ENCODE results near the gene CD163.

CD163 gene

GRCh38 chr12:7493006-7493405 is 10.6 kb downstream of the CD163 start:
- H3K4me3 ChIP-seq (ENCODE audit: low read length), result no peak overlapping the region
- H3K27me3 ChIP-seq (ENCODE audit: insufficient read depth, low read length), result no peaks in the 10 kb centered on the region
- H3K36me3 ChIP-seq (ENCODE audit: insufficient read depth, low read length), result no peaks in the 10 kb centered on the region
- H2AFZ ChIP-seq (ENCODE audit: low read depth, low read length), result no peak overlapping the region
- H3K4me1 ChIP-seq (ENCODE audit: insufficient read depth, low read length), result no peaks in the 10 kb centered on the region
- no peaks in the 10 kb centered on the region for H3K9me3 ChIP-seq (ENCODE audit: low read length)

GRCh38 chr12:7486512-7486911 is 17.1 kb downstream of the CD163 start:
- Histone ChIP-seq H3K4me3 (ENCODE audit: low read length) (no peak overlapping the region), H3K27me3 (ENCODE audit: insufficient read depth, low read length) (no peaks in the 10 kb centered on the region), H3K36me3 (ENCODE audit: insufficient read depth, low read length) (no peaks in the 10 kb centered on the region), H3K4me1 (ENCODE audit: insufficient read depth, low read length) (no peaks in the 10 kb centered on the region), H2AFZ (ENCODE audit: low read depth, low read length) (no peak overlapping the region), H3K9me3 (ENCODE audit: low read length) (no peaks in the 10 kb centered on the region)

- Histone ChIP-seq H3K4me1 (ENCODE audit: insufficient read depth, low read length) (no peaks in the 10 kb centered on the region), H2AFZ (ENCODE audit: low read depth, low read length) (no peak overlapping the region), H3K36me3 (ENCODE audit: insufficient read depth, low read length) (no peaks in the 10 kb centered on the region)
Measured at GRCh38 chr12:7485095-7485494, 18.5 kb downstream of the CD163 start.

GRCh38 chr12:7483343-7483742 is 20.2 kb downstream of the CD163 start:
- H3K27me3 ChIP-seq (ENCODE audit: insufficient read depth, low read length), result no peaks in the 10 kb centered on the region
- H3K9me3 ChIP-seq (ENCODE audit: low read length), result no peaks in the 10 kb centered on the region
- no peaks in the 10 kb centered on the region for H3K4me1 ChIP-seq (ENCODE audit: insufficient read depth, low read length)
- no peaks in the 10 kb centered on the region for H3K36me3 ChIP-seq (ENCODE audit: insufficient read depth, low read length)
- H2AFZ ChIP-seq (ENCODE audit: low read depth, low read length), result no peak overlapping the region
- no peak overlapping the region for H3K4me3 ChIP-seq (ENCODE audit: low read length)

More at GRCh38 chr12:7485095-7485494, 18.5 kb downstream of the CD163 start:
- no peaks in the 10 kb centered on the region for H3K27me3 ChIP-seq (ENCODE audit: insufficient read depth, low read length)
- H3K4me3 ChIP-seq (ENCODE audit: low read length), result no peak overlapping the region
- H3K9me3 ChIP-seq (ENCODE audit: low read length), result no peaks in the 10 kb centered on the region

GRCh38 chr12:7479771-7480170 is 23.8 kb downstream of the CD163 start:
- Histone ChIP-seq H3K9me3 (ENCODE audit: low read length) (no peaks in the 10 kb centered on the region), H3K27me3 (ENCODE audit: insufficient read depth, low read length) (no peaks in the 10 kb centered on the region), H2AFZ (ENCODE audit: low read depth, low read length) (no peak overlapping the region), H3K4me1 (ENCODE audit: insufficient read depth, low read length) (no peaks in the 10 kb centered on the region), H3K36me3 (ENCODE audit: insufficient read depth, low read length) (no peaks in the 10 kb centered on the region), H3K4me3 (ENCODE audit: low read length) (no peak overlapping the region)

- Histone ChIP-seq H3K4me1 (ENCODE audit: insufficient read depth, low read length) (no peaks in the 10 kb centered on the region), H3K9me3 (ENCODE audit: low read length) (no peaks in the 10 kb centered on the region), H3K4me3 (ENCODE audit: low read length) (no peak overlapping the region), H2AFZ (ENCODE audit: low read depth, low read length) (no peak overlapping the region), H3K36me3 (ENCODE audit: insufficient read depth, low read length) (no peaks in the 10 kb centered on the region), H3K27me3 (ENCODE audit: insufficient read depth, low read length) (no peaks in the 10 kb centered on the region)
Measured at GRCh38 chr12:7472060-7472459, 31.5 kb downstream of the CD163 start.

- Histone ChIP-seq H3K4me3 (ENCODE audit: low read length) (no peak overlapping the region), H2AFZ (ENCODE audit: low read depth, low read length) (no peak overlapping the region), H3K9me3 (ENCODE audit: low read length) (no peaks in the 10 kb centered on the region), H3K27me3 (ENCODE audit: insufficient read depth, low read length) (no peaks in the 10 kb centered on the region), H3K4me1 (ENCODE audit: insufficient read depth, low read length) (no peaks in the 10 kb centered on the region), H3K36me3 (ENCODE audit: insufficient read depth, low read length) (no peaks in the 10 kb centered on the region)
Measured at GRCh38 chr12:7460375-7461259, 43.0 kb downstream of the CD163 start.

- H3K4me1 ChIP-seq (ENCODE audit: insufficient read depth, low read length), result no peaks in the 10 kb centered on the region
- H3K9me3 ChIP-seq (ENCODE audit: low read length), result no peaks in the 10 kb centered on the region
- H2AFZ ChIP-seq (ENCODE audit: low read depth, low read length), result no peak overlapping the region
- no peaks in the 10 kb centered on the region for H3K36me3 ChIP-seq (ENCODE audit: insufficient read depth, low read length)
- no peaks in the 10 kb centered on the region for H3K27me3 ChIP-seq (ENCODE audit: insufficient read depth, low read length)
- H3K4me3 ChIP-seq (ENCODE audit: low read length), result no peak overlapping the region
Measured at GRCh38 chr12:7459973-7460372, 43.6 kb downstream of the CD163 start.

- no peak overlapping the region for H3K4me3 ChIP-seq (ENCODE audit: low read length)
- no peaks in the 10 kb centered on the region for H3K9me3 ChIP-seq (ENCODE audit: low read length)
- no peaks in the 10 kb centered on the region for H3K36me3 ChIP-seq (ENCODE audit: insufficient read depth, low read length)
- no peaks in the 10 kb centered on the region for H3K27me3 ChIP-seq (ENCODE audit: insufficient read depth, low read length)
- H2AFZ ChIP-seq (ENCODE audit: low read depth, low read length), result no peak overlapping the region
- no peaks in the 10 kb centered on the region for H3K4me1 ChIP-seq (ENCODE audit: insufficient read depth, low read length)
Measured at GRCh38 chr12:7451756-7452155, 51.8 kb downstream of the CD163 start.

GRCh38 chr12:7450667-7451066 is 52.9 kb downstream of the CD163 start:
- Histone ChIP-seq H2AFZ (ENCODE audit: low read depth, low read length) (no peak overlapping the region), H3K9me3 (ENCODE audit: low read length) (no peaks in the 10 kb centered on the region), H3K4me3 (ENCODE audit: low read length) (no peak overlapping the region), H3K4me1 (ENCODE audit: insufficient read depth, low read length) (no peaks in the 10 kb centered on the region), H3K36me3 (ENCODE audit: insufficient read depth, low read length) (no peaks in the 10 kb centered on the region), H3K27me3 (ENCODE audit: insufficient read depth, low read length) (no peaks in the 10 kb centered on the region)

GRCh38 chr12:7448099-7448498 is 55.5 kb downstream of the CD163 start:
- no peaks in the 10 kb centered on the region for H3K9me3 ChIP-seq (ENCODE audit: low read length)
- no peaks in the 10 kb centered on the region for H3K4me1 ChIP-seq (ENCODE audit: insufficient read depth, low read length)
- no peak overlapping the region for H3K4me3 ChIP-seq (ENCODE audit: low read length)

GRCh38 chr12:7444537-7444936 is 59.0 kb downstream of the CD163 start:
- Histone ChIP-seq H3K27me3 (ENCODE audit: insufficient read depth, low read length) (peaks cover 17% of the 10 kb centered on the region), H3K36me3 (ENCODE audit: insufficient read depth, low read length) (no peaks in the 10 kb centered on the region), H2AFZ (ENCODE audit: low read depth, low read length) (no peak overlapping the region), H3K9me3 (ENCODE audit: low read length) (peaks cover 4% of the 10 kb centered on the region), H3K4me3 (ENCODE audit: low read length) (no peak overlapping the region), H3K4me1 (ENCODE audit: insufficient read depth, low read length) (no peaks in the 10 kb centered on the region)

More at GRCh38 chr12:7448099-7448498, 55.5 kb downstream of the CD163 start:
- Histone ChIP-seq H2AFZ (ENCODE audit: low read depth, low read length) (no peak overlapping the region), H3K27me3 (ENCODE audit: insufficient read depth, low read length) (no peaks in the 10 kb centered on the region), H3K36me3 (ENCODE audit: insufficient read depth, low read length) (no peaks in the 10 kb centered on the region)

- Histone ChIP-seq H3K4me1 (ENCODE audit: insufficient read depth, low read length) (no peaks in the 10 kb centered on the region), H3K27me3 (ENCODE audit: insufficient read depth, low read length) (peaks cover 20% of the 10 kb centered on the region), H3K36me3 (ENCODE audit: insufficient read depth, low read length) (no peaks in the 10 kb centered on the region), H2AFZ (ENCODE audit: low read depth, low read length) (no peak within 1 kb of the TSS), H3K4me3 (ENCODE audit: low read length) (no peak within 1 kb of the TSS), H3K9me3 (ENCODE audit: low read length) (peaks cover 5% of the 10 kb centered on the region)
Measured at GRCh38 chr12:7444076-7444475, 59.5 kb downstream of the CD163 start, which contains the start of gene CD163L1. Gene CD163L1 (minus strand): TSS chr12:7444153. CDS start chr12:7444127, 26 bp downstream.
